Eye (tissue), 1 donor: ENCODE measurements around the gene ACTG1.

Experiments used
- DNase-seq: peaks from one replicate; pipeline ENCODE4 v3.0.0-alpha.2; 2015

The ACTG1 gene

DNA sequence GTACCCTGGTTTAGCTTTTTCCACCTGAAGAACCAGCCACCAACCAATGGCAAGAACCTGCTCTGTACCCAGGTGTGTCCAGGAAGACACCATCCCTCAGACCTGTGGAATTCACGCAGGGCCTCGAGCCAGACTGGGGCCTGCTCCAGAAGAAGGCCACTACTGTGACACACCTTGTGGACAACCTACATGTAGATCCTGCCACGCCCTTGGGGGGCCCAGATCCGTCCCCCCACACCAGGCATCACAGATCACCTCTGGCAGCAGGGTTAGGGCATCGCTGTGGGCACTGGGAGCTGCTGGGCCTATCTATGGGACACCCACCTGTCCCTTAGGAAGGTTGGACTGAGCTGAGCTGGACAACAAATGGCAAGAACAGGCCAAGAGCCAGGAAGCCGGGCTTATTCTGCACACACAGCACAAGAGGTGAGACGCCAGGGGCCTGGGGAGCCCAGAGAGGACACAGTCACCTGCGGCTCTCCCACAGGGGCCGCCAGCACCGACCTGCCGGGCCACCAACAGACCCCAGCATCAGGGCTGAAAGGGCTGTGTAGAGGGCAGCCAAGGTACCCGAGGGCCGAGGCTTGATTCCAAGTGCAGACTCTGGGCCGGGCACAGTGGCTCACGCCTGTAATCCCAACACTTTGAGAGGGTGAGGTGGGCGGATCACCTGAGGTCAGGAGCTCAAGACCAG lies 31.8 kb upstream of the ACTG1 start:
- no peak for DNase-seq

DNA sequence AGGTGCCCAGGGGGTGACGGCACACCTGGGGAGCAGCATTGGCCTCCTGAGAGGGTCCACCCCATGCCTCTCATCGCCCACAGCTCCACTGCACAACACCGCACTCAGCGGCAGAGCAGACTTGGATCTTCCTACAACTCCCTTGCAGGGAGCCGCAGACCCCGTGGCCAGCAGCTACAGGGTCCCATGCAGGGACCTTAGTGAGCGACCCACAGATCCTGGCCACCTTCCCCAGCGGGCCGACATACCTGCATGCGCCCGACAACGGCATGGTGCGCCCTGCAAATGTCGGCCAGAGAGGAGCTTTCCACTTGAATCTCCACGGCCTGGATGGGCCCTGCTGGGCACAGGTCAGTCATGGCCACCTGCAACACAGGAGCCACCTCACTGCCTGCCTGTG lies 31.2 kb upstream of the ACTG1 start:
- no peak for DNase-seq

DNA sequence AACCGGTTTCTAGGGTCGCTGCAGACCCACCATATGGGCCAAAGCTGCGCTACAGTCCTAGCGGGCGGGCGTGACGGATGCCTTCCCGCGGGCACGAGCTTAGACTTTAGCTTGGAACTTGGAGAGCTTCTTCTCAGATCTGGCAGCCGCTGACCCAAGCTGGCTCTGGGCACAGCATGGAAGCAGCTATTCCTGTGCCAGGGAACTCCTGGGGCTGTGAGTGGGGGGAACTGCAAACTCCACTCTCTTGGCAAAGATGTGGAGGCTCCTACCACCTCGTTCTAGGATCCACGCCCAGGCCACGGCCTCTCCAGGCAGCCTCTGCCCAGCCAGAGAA lies 30.7 kb upstream of the ACTG1 start:
- DNase-seq, result no peak

DNA sequence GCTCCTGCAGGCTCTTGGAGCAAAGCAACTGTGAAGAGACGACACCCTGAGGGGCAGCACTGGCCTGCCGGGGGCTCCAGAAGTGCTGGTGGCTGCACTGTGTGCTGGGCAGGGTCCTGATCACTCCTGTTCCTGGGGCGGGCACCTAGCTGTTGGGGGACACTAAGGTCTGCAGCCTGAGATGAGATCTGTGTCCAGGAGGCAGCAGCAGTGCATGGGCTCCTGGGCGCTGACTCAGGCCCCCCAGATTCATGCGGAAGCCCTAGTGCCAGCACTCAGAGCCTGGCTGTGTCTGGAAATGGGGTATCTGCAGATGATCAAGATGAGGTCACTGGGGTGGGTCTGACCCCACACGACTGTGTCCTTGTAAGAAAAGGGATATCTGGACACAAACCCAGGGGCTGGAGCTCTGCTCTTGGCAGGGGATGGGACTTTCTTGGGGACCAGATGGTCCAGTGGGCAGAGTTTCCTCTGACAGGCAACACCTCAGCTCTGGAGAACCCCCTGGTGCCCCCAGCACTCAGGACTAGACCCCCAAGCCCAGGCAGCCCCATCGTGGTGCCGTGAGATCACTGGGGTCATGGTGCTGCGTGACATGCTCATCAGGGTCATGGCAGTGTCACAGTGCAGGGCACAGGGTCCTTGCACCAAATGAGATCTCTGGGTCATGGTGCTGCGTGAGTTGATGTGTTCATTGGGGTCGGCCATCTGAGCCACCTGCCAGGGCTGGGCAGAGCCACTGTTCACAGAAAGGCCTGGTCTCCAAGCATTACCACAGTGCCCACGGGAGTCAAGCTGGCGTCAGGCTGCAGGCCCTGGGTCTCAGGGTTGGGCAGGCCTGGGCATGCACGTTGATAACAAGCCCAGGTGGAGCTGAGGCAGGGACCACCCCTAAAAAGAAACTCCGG lies 30.1 kb upstream of the ACTG1 start:
- no peak for DNase-seq

DNA sequence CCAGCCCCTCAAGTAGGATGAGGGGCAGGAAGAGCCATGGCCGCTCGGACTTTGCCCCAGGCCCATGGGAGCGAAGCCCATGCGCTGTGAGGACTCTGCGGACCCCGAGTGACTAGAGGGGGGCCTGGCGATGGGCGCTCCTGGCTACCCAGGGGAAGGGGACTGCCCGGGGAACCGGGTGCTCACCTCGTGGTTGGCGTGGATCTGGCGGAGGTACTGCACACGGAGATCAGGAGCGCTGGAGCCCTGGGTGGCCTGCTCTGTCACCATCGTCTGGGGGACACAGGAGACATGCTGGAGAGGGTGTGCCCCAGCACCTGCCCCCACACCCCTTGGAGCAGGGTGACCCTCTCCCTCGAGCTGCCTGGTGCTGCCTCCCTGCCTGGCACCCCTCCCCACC lies 28.5 kb upstream of the ACTG1 start:
- DNase-seq, result no peak

DNA sequence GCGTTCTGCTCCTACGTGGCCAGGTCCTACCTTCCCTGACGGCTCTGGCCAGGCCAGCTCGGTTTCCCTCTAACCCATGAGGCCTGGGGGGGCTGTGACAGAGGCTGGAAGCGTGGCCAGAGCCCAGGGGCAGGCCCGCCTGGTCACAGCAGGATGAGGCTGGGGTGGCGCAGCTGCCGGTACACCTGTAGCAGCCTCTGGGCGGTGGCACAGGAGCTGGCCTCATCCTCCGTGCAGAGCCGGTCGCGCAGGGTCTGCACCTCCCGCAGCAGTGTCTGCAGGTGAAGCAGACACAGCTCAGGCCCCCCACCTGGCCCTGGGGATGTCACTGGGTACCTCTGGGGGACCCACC lies 28.1 kb upstream of the ACTG1 start:
- DNase-seq, result no peak

DNA sequence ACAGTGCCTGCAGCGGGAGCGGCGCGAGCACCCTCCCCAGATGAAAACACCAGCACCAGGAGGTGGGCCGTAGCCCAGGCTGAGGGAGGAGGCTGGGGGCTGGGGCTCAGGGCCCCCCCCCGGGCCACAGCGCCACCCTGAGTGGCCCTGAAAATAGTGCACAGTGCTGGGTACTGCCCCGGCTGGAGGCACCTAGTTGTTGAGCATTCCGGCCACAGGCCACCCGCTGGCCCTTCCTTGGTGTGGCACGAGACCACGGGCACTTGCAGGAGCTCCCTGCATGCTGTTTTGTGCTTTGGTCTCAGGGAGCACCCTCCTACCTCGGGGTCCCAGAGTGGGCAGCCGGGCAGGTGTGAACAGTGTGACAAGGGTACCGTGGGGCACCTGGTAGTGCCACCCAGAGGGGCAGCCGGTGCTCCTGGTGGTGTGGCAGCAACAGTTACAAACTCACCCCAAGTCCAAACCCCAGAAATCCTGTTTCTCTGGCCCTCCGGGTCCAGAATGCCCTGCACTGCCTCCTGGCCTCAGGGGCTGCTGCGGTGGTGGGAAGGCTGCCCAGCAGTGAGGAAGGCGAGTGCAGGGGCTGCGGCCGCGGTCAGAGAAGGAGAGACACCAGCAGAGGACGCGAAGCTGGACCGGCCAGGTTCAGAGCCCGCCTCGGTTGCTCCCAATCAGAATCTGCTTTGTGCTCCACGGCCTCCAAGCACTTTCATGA lies 27.5 kb upstream of the ACTG1 start:
- no peak for DNase-seq

DNA sequence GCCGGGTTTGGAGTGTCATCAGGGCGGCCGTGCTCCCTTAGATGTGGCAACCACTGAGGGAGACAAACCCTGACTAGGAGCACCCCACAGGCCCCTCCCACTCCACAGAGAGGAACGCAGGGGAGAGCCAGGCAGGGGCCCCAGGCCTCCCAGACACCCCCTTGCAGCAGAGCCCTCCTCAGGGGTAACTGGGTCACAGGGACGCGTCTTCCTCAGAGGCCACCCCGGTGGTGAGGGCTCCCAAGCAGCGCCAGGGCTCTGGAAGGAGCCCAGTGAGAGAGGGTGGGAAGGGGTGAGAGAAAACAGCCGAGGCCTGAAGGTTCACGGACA lies 26.9 kb upstream of the ACTG1 start:
- peak; percentile 57 for DNase-seq

DNA sequence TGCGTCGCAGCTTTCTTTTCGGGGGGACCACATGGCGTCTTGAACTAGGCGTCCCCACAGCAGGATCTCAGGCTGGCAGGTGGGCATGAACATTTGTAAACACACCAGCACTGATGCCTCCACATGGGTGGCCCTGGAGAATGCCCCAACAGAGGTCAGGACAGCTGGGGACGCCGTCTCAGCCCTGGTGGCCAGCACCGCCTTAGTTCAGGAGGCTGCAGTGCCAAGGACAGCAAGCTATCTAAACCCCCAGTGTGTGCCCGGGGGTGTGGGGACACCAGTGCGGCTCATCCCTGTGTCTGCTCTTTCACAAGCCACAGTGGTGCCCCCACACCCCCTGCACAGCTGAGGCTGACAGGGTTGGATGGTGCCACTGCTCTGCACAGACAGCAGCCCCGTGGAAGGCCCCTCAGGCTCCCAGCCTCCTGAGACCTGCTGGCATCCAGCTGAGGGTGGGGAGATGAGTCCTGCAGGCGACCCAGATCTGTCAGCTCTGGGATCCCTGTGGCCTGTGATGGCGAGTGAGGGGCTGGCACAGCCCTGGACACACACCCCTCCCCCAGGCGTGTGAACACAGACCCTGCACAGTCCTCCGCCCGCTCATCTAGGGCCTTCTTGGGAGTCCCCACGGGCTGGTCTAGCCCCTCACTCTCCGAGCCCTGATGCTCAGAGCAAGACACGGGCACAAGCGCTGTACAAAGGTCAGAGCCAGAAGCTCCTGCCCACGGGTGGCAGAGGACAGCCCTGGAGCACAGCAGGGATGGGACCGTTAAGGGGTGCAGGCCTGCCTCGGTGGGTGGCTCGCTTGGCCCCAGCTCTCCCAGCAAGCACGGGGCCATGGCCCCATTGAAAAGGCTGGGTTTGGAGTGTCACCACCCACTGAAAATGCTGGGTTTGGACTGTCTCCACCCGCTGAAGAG lies 26.3 kb upstream of the ACTG1 start:
- DNase-seq, result peak; percentile 94

DNA sequence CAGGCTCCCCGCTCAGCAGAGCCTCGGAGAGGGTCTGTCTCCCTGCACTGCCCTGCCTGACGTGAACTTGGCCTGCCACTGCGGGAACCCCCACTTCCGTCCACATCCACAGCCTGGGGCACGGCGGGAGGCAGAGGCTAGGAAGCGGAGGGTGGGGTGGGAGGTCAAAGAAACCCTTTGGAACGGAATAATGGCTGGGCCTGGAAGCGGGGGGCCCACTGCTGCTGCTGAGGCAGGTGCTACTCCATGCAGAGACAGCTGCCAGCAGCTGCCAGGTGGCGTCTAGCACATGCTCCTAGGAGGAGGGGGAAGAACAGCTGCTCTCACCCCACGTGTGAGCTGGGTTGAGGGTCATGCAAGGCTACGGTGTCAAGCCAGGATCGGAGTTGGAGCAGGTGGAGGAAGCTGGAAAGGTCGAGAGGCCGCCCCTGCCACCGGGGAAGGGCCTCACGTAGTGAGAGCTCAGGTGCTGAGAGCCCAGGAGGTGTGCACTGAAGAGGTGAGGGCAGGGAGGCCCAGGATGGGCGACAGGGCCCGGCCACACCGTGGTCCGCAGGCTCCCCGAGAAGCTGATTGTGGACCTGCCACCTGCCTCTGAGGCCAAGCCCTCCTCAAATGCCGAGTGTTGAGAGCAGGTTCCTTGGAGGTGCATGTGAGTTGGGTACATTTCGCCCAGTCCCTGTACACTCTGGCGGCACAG lies 25.4 kb upstream of the ACTG1 start:
- peak; percentile 87 for DNase-seq

DNA sequence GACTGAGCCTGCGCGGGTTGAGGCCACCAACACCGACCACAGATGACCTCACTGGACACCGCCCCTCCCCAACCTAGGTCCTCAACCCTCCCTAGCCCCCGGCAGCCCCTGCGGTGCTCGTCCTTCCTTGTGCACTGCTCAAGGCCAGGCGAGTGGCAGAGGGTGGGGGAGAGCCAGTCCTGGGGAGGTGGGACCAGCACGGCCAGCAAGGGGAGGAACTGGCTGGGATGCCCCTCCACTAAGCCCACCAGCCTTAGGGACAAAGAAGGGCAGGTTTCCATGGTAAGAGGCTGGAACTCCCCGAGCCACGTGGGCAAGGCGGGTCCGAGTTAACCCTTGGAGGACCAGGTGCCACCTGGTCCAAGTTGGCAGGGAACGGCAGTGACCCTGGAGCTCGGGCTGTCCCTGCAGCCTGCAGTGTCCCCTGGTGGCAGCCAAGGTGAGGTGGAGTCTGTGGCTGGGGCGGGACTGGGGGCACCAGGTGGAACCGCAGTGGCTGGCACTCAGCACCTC lies 24.8 kb upstream of the ACTG1 start:
- DNase-seq, result peak; percentile 90

DNA sequence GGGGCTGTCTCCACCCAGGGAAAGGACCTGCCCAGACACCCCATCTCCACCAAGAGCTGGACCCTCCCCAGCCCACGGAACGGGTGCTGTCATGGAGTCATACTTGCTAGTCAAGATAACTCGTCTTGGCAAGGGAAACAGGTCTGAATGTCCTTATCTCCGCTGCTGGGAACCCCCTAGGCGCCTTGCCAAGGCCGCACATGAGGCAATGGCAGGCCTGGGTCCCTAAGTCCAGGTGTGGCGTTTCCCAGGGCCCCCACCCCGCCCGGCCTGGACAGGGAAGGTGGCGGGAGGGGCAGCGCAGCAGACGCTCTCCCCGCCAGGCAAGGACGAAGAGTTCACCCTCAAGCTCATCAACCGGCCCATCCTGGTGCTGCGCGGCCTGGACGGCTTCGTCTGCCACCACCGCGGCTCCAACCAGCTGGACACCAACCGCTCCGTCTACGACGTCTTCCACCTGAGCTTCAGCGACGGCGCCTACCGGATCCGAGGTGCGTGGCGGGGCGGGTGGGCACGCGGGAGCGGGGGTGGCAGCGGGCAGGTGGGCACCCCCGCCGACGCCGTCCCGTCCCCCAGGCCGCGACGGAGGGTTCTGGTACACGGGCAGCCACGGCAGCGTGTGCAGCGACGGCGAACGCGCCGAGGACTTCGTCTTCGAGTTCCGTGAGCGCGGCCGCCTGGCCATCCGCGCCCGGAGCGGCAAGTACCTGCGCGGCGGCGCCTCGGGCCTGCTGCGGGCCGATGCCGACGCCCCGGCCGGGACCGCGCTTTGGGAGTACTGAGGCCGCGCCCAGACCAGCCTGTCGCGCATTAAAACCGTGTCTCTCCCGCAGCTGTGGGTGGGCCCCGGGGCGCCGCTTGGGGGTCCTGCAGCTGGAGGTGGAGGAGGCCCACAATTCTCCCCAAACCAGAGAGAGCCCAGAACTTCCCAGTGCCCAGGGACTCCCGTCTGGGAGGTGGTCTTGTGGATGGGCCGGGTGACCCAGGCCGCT lies 24.0 kb upstream of the ACTG1 start:
- DNase-seq, result peak; percentile 52

DNA sequence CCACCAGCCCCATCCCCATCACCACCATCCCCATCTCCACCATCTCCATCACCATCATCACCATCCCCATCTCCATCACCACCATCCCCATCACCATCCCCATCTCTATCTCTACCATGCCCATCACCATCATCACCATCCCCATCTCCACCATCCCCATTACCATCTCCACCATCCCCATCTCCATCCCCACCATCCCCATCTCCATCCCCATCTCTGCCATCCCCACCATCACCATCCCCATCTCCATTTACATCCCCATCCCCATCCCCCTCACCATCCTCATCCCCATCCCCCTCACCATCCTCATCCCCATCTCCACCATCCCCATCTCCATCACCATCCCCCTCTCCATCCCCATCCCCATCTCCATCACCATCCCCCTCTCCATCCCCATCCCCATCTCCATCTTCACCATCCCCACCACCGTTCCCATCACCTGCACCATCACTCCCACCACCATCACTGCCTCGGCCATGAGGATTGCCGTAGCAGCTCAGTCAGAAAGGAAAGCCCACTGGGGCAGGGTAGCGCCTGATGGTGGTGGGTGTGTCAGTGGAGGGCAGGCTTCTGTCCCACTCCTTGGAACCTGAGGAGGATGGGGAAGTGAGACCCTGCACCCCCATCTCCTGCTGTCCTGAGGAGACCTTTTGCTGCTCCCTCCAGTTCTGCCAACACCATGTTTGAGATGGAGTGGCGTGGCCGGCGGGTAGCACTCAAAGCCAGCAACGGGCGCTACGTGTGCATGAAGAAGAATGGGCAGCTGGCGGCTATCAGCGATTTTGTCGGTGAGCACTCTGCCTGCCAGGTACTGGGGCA lies 23.1 kb upstream of the ACTG1 start:
- no peak for DNase-seq

DNA sequence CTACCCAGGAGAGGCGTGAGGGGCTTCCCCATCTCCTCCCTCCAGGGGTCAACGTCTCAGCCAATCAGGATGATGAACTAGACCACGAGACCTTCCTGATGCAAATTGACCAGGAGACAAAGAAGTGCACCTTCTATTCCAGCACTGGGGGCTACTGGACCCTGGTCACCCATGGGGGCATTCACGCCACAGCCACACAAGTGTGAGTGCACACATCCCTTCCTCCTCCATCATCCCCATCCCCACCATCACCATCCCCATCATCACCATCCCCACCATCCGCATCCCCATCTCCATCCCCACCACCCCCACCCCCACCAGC lies 22.4 kb upstream of the ACTG1 start:
- DNase-seq, result no peak

DNA sequence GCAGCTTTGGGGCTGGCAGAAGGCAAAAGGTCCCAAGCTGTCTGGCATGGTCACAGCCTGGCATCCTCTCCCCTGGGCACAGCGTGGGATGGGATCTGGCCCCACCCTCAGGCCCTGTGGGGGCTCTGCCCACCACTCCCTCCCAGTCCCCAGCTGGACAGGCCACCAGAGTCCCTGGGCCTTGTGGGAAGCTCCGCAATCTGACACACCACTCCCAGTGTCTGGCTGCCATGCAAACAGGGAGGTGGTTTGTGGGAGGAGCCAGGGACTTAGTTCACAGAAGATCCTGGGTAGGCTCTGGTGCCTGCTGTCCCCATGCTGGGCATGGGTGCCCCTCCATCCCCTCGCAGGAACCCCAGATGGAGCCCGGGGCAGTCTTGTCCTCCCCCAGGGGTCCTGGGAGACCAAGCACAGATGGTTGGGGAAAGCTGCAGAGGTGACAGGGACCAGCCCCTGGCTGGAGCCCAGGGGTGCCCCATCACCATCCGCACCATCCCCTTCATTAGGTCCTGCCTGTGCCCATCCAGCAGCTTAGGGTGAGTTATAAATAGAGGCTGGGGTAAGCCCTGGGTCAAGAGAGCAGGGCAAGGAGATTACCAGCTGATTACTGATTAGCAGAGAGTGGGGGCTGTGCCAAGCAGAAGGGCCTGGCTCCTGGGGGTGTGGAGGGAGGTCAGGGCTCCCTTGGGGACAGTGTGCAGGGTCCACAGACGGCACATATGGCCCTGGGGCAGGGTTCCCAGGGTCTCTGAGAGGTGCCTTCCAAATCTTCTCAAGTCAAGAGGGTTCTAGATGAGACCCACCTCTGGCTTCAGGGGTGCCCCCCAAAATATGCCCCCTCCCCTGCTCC lies 21.8 kb upstream of the ACTG1 start:
- DNase-seq, result no peak

DNA sequence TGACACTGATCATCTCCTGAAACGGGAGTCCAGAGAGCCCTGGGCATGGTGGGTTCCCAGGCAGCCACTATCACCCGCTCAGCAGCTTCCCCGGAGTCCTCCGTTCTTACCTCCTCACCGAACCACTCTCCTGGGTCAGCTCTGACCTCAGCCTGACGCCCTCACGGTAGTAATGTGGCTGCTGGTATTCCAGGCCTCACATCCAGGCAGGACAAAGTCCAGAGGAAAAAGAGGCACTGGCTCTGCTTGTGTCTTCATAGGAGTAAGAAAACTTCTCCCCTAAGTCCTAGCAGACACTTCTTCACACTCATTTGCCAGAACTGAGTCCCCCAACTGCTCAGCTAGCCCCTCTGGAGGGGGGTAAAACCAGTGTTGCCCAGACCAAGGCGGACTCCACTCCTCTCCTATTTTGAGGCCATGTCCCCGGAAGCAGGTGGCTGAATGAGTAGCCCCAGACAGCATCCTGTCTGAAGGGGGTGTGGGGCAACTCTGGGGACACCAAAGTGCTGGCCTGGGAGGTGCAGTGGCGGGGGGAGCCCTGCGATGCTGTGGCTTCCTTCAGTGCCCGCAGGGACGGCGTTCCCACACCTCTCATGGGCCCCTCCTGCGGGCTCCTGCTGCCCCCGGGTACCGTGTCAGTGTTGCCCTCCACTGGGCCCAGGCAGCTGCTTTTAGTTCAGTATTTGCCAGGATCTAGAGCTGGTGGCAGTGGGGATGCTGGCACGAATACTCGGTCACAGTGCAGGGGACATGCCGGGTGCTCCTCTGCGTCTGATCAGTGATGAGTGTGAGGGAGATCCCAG lies 20.9 kb upstream of the ACTG1 start:
- no peak for DNase-seq

DNA sequence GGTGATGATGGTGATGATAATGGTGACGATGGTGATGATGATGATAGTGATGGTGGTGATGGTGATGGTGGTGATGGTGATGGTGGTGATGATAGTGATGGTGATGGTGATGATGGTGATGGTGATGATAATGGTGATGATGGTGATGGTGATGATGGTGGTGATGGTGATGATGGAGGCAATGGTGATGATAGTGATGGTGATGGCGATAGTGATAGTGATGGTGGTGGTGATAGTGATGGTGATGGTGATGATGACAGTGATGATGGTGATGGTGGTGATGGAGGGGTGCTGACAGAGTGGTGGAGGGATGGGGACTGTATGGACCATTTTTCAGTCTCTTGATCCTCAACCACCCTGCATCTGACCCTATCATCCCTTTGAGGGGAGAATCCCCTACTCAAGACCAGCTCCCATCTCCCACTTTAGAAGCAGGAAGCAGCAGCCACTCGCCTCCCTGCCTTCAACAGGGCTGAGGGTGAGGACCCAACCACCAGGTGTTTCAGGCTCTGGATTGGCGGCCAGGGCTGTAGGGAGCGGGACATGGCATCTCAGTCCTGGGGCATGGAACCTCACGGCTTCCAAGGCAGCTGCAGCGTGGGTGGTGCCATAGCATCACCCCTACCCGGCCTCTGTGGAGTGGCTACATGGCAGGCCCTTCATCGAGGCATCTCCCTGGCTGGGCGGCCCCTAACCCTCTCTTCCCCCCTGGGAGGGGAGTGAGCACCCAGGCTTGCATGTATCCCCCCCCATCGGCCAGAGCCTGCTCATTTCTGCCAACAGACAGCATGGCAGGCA lies 20.1 kb upstream of the ACTG1 start:
- no peak for DNase-seq
